Mononuclear cell (primary cell): ENCODE data around the gene CHDH. TPM values are rescaled to one million over a fixed set of nuclear protein-coding genes. Genes with fewer than 3 reads are reported as not detected.

Experiments used
- H3K27me3 ChIP-seq: 2 replicates; pipeline ENCODE4 v1.6.0; 2011; ENCODE audit warnings: low read length, control low read depth; ENCODE audit not compliant: insufficient read depth
- H3K4me1 ChIP-seq: 2 replicates; pipeline ENCODE4 v1.5.1; 2011; ENCODE audit warnings: mild to moderate bottlenecking, low read length, control low read depth; ENCODE audit not compliant: insufficient read depth
- H3K4me3 ChIP-seq: 2 replicates; pipeline ENCODE4 v1.5.1; 2011; ENCODE audit warnings: mild to moderate bottlenecking, low read length, moderate library complexity
- H3K9me3 ChIP-seq: 2 replicates; pipeline ENCODE4 v1.5.1; 2011; ENCODE audit warnings: low read depth, mild to moderate bottlenecking, control low read depth, low read length
- total RNA-seq: library from RNA; depleted of rRNA; stranded (reverse); fragments of >200 nt; gene quantifications from one replicate; pipeline ENCODE4 v1.2.3, GENCODE V29; 2012

CHDH gene
- total RNA-seq, result under 0.01 TPM

GRCh38 chr3:53846134-53846850 lies at the start of gene CHDH, which contains the start of gene IL17RB:
Gene CHDH, minus strand, starts transcription at chr3:53846419. Its CDS starts 22,411 bp downstream, at chr3:53824008.
Gene IL17RB, plus strand, starts transcription at chr3:53846568. Its CDS starts 21 bp downstream, at chr3:53846589.
- Histone ChIP-seq H3K27me3 (peaks cover 44% of the 10 kb centered on the region), H3K9me3 (no peaks in the 10 kb centered on the region), H3K4me3 (peak within 1 kb of the TSS; percentile 34), H3K4me1 (peaks cover 11% of the 10 kb centered on the region)

GRCh38 chr3:53892286-53892637 lies 46.0 kb upstream of the CHDH start:
- H3K4me3 ChIP-seq, result peak overlapping the region; percentile 94
- H3K27me3 ChIP-seq, result peaks cover 23% of the 10 kb centered on the region
- peaks cover 25% of the 10 kb centered on the region for H3K4me1 ChIP-seq
- H3K9me3 ChIP-seq, result no peaks in the 10 kb centered on the region

GRCh38 chr3:53891497-53892285 lies 45.5 kb upstream of the CHDH start, which contains the start of gene SELENOK:
Gene SELENOK, minus strand, starts transcription at chr3:53891859.
- H3K27me3 ChIP-seq, result peaks cover 17% of the 10 kb centered on the region
- peak within 1 kb of the TSS; percentile 94 for H3K4me3 ChIP-seq
- H3K4me1 ChIP-seq, result peaks cover 25% of the 10 kb centered on the region
- H3K9me3 ChIP-seq, result no peaks in the 10 kb centered on the region

GRCh38 chr3:53890726-53891475 lies 44.7 kb upstream of the CHDH start:
- peaks cover 25% of the 10 kb centered on the region for H3K4me1 ChIP-seq
- H3K9me3 ChIP-seq, result no peaks in the 10 kb centered on the region
- peaks cover 12% of the 10 kb centered on the region for H3K27me3 ChIP-seq
- peak overlapping the region; percentile 94 for H3K4me3 ChIP-seq

GRCh38 chr3:53888232-53888631 lies 42.0 kb upstream of the CHDH start:
- Histone ChIP-seq H3K4me1 (peaks cover 25% of the 10 kb centered on the region), H3K27me3 (no peaks in the 10 kb centered on the region), H3K4me3 (no peak overlapping the region), H3K9me3 (no peaks in the 10 kb centered on the region)

- Histone ChIP-seq H3K4me3 (no peak overlapping the region), H3K4me1 (peaks cover 24% of the 10 kb centered on the region), H3K27me3 (no peaks in the 10 kb centered on the region), H3K9me3 (no peaks in the 10 kb centered on the region)
Observed at GRCh38 chr3:53887446-53887845, 41.2 kb upstream of the CHDH start.

GRCh38 chr3:53885239-53885638 lies 39.0 kb upstream of the CHDH start:
- H3K9me3 ChIP-seq, result no peaks in the 10 kb centered on the region
- peaks cover 26% of the 10 kb centered on the region for H3K4me1 ChIP-seq
- H3K27me3 ChIP-seq, result no peaks in the 10 kb centered on the region
- no peak overlapping the region for H3K4me3 ChIP-seq

GRCh38 chr3:53884623-53885022 lies 38.4 kb upstream of the CHDH start:
- no peaks in the 10 kb centered on the region for H3K27me3 ChIP-seq
- H3K4me1 ChIP-seq, result peaks cover 21% of the 10 kb centered on the region
- no peaks in the 10 kb centered on the region for H3K9me3 ChIP-seq
- no peak overlapping the region for H3K4me3 ChIP-seq

GRCh38 chr3:53883008-53883407 lies 36.8 kb upstream of the CHDH start:
- H3K9me3 ChIP-seq, result no peaks in the 10 kb centered on the region

GRCh38 chr3:53881691-53882593 lies 35.7 kb upstream of the CHDH start, which contains the start of gene ACTR8:
Gene ACTR8, minus strand, starts transcription at chr3:53882152. Its CDS starts 51 bp downstream, at chr3:53882101.
- H3K9me3 ChIP-seq, result no peaks in the 10 kb centered on the region
- no peaks in the 10 kb centered on the region for H3K27me3 ChIP-seq
- peaks cover 18% of the 10 kb centered on the region for H3K4me1 ChIP-seq
- peak within 1 kb of the TSS; percentile 75 for H3K4me3 ChIP-seq

More at GRCh38 chr3:53883008-53883407, 36.8 kb upstream of the CHDH start:
- Histone ChIP-seq H3K4me1 (peaks cover 18% of the 10 kb centered on the region), H3K27me3 (no peaks in the 10 kb centered on the region), H3K4me3 (no peak overlapping the region)

- Histone ChIP-seq H3K4me3 (peak overlapping the region; percentile 75), H3K4me1 (peaks cover 18% of the 10 kb centered on the region), H3K27me3 (no peaks in the 10 kb centered on the region), H3K9me3 (no peaks in the 10 kb centered on the region)
Observed at GRCh38 chr3:53880396-53881345, 34.5 kb upstream of the CHDH start.

GRCh38 chr3:53865732-53866499 lies 19.7 kb upstream of the CHDH start:
- Histone ChIP-seq H3K4me3 (no peak overlapping the region), H3K9me3 (no peaks in the 10 kb centered on the region), H3K27me3 (no peaks in the 10 kb centered on the region), H3K4me1 (no peaks in the 10 kb centered on the region)

- H3K27me3 ChIP-seq, result no peaks in the 10 kb centered on the region
- no peaks in the 10 kb centered on the region for H3K9me3 ChIP-seq
- H3K4me1 ChIP-seq, result no peaks in the 10 kb centered on the region
- H3K4me3 ChIP-seq, result no peak overlapping the region
Observed at GRCh38 chr3:53863145-53863544, 16.9 kb upstream of the CHDH start.
